ENCODE data around the gene SPOCK2. TPM values are rescaled to one million over a fixed set of nuclear protein-coding genes. Genes with fewer than 3 reads are reported as not detected.

Gene SPOCK2
- total RNA-seq, 1 donor from 2014 or later = 3.4 TPM

DNA sequence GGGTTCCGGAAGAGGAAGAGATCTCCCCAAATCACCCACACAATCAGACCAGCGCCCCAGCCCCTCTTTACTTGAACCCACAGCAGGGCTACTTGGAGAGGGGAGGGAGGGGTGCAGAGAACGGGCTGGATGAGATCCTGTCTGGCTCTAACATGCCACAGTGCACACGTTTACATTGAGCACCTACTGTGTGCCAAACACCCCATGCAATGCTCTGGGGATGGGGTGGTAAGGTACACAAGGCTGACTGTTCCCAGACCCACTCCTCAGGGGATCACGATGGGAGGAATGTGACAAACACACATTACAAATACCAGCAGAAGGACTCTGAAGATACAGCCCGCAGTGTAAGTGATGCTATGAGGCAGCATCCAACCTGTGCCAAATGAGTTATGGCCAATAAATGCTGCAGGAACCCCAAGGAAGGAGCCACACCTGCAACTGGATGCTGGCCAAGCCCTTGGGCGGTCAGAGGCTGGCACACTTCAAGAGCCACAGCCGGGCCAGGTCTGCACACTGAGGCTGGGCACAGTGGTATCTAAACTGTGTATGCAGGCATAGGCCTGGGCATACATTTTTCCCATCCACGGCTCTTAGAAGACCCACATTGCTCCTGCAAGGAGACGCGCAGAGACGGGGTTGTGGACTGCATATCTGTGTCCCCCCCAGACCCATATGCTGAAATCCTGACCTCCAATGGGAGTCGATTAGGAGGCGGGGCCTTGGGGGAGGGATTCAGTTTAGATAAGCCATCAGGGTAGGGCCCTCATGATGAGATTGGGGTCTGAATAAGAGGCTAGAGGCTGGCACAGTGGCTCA lies 6.4 kb downstream of the SPOCK2 start:
- peaks cover 15% of the 10 kb centered on the region for H3K27me3 Mint-ChIP-seq (ENCODE audit: unreplicated experiment)
- H3K9me3 Mint-ChIP-seq (ENCODE audit: unreplicated experiment) = no peaks in the 10 kb centered on the region
- DNase-seq (ENCODE audit: low spot score) = no peak
- H3K4me1 Mint-ChIP-seq (ENCODE audit: unreplicated experiment) = peaks cover 10% of the 10 kb centered on the region
- no peak overlapping the region for H3K4me3 Mint-ChIP-seq (ENCODE audit: unreplicated experiment)
- peaks cover 7% of the 10 kb centered on the region for H3K36me3 Mint-ChIP-seq (ENCODE audit: low read depth, unreplicated experiment)
- no peak overlapping the region for H3K27ac Mint-ChIP-seq (ENCODE audit: unreplicated experiment)
- TF ChIP-seq, protein P1, sequence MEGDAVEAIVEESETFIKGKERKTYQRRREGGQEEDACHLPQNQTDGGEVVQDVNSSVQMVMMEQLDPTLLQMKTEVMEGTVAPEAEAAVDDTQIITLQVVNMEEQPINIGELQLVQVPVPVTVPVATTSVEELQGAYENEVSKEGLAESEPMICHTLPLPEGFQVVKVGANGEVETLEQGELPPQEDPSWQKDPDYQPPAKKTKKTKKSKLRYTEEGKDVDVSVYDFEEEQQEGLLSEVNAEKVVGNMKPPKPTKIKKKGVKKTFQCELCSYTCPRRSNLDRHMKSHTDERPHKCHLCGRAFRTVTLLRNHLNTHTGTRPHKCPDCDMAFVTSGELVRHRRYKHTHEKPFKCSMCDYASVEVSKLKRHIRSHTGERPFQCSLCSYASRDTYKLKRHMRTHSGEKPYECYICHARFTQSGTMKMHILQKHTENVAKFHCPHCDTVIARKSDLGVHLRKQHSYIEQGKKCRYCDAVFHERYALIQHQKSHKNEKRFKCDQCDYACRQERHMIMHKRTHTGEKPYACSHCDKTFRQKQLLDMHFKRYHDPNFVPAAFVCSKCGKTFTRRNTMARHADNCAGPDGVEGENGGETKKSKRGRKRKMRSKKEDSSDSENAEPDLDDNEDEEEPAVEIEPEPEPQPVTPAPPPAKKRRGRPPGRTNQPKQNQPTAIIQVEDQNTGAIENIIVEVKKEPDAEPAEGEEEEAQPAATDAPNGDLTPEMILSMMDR (IDR thresholded peaks at IDR 0.05; ENCODE audit: unreplicated experiment) = no peak

DNA sequence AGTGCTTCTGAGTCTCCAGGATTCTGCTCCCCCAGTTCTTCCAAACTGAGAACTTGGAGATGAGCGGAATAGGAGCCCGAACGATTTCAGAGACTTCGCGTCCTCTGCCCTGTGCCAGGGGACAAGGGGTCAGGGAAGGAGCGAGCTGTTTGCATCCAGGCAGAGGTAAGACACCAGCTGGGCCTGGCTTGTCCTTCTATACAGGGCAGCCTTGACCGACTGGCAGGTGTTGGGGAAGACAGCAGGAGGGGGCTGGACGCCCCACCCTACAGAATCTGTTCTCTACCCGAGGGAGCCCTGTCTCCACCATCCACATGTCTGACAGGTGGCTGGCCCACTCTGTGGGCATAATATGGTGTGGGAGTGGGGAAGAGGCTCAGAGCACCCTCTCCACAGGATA lies 7.1 kb downstream of the SPOCK2 start:
- Mint-ChIP-seq H3K27ac (ENCODE audit: unreplicated experiment) (no peak overlapping the region), H3K9me3 (ENCODE audit: unreplicated experiment) (no peaks in the 10 kb centered on the region), H3K36me3 (ENCODE audit: low read depth, unreplicated experiment) (peaks cover 6% of the 10 kb centered on the region), H3K4me3 (ENCODE audit: unreplicated experiment) (no peak overlapping the region), H3K27me3 (ENCODE audit: unreplicated experiment) (peaks cover 9% of the 10 kb centered on the region), H3K4me1 (ENCODE audit: unreplicated experiment) (peaks cover 4% of the 10 kb centered on the region)
- no peak for DNase-seq (ENCODE audit: low spot score)
- TF ChIP-seq, protein P1 (IDR thresholded peaks at IDR 0.05; ENCODE audit: unreplicated experiment) = no peak

DNA sequence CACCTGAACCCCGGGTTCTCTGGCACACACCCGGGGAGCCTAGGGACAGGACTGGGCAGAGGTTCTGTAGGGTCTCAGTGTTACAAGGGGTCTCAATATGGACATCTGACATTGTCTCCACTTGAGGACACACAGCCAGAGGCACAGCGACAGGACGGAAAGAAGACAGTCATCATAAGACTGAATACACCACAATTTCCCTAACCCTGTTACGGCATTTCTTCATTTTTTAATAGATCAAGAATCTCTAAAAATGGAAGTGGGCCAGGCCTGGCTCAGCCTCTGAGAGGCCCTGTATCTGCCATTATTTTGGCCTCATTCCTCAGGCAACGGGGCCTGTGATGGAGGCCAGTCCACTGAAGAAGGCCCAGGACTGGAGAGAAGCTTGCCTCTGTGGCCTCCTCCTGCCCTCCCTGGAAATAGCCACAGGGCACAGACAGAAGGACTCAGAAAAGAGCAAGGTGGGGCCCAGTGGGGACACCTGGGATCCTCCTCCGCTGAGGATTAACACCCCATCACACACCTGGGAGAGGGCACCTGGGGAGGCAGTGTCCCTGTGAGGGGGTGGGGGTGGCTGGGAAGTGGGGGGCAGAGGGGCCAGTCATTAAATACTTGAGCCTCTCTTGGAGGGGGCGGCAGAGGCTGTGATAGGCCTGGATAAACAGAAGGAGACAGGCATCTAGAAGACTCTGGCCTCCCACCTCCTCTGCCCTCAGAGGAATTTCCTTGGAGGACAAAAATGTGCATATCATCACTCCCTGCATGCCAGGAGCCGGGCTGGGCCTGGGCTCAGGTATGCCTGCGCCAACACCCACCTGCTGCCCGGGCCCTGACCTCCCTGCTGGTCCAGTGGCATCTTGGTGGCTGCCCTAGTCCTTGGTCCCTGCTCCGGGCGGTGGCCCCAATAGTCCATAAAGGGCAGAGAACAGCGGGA lies 8.0 kb downstream of the SPOCK2 start:
- Mint-ChIP-seq H3K27me3 (ENCODE audit: unreplicated experiment) (peaks cover 7% of the 10 kb centered on the region), H3K36me3 (ENCODE audit: low read depth, unreplicated experiment) (peaks cover 3% of the 10 kb centered on the region), H3K4me1 (ENCODE audit: unreplicated experiment) (no peaks in the 10 kb centered on the region), H3K4me3 (ENCODE audit: unreplicated experiment) (no peak overlapping the region), H3K27ac (ENCODE audit: unreplicated experiment) (no peak overlapping the region), H3K9me3 (ENCODE audit: unreplicated experiment) (no peaks in the 10 kb centered on the region)
- no peak for DNase-seq (ENCODE audit: low spot score)
- TF ChIP-seq, protein P1 (IDR thresholded peaks at IDR 0.05; ENCODE audit: unreplicated experiment) = no peak

DNA sequence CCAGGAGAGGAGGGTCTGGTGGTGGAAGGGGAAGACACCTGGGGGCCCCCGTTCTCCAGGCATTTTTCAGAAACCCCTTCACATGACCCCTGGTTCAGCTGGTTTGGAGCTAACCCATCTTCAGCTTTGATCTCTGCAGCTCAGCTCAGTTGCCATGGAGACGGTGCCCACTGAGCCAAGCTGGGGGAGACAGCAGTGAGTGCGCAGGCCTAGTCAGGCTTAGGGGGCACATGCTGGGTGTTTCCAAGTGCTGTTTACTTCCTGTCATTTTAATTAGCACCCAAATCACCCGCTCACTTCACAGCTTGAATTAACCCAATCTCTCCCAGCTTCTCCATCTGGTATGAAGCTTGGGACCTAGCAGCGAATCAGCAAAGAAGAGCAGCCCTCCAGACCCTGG lies 9.0 kb downstream of the SPOCK2 start:
- no peak overlapping the region for H3K4me3 Mint-ChIP-seq (ENCODE audit: unreplicated experiment)
- H3K27ac Mint-ChIP-seq (ENCODE audit: unreplicated experiment) = no peak overlapping the region
- TF ChIP-seq, protein P1 (IDR thresholded peaks at IDR 0.05; ENCODE audit: unreplicated experiment) = no peak
- no peaks in the 10 kb centered on the region for H3K4me1 Mint-ChIP-seq (ENCODE audit: unreplicated experiment)
- peaks cover 7% of the 10 kb centered on the region for H3K27me3 Mint-ChIP-seq (ENCODE audit: unreplicated experiment)
- no peaks in the 10 kb centered on the region for H3K36me3 Mint-ChIP-seq (ENCODE audit: low read depth, unreplicated experiment)
- no peaks in the 10 kb centered on the region for H3K9me3 Mint-ChIP-seq (ENCODE audit: unreplicated experiment)
- no peak for DNase-seq (ENCODE audit: low spot score)

Measured in endothelial cell (in vitro differentiated cells).